Endothelial cell of umbilical vein (primary cell): Measurements from ENCODE around the gene PTGDS. TPM values are rescaled to one million over a fixed set of nuclear protein-coding genes. Genes with fewer than 3 reads are reported as not detected.

Experiments
- BruUV-seq: library from RNA; stranded (reverse); fragments of 400-500 nt; replicated peaks from 2 replicates; lab custom pipeline; 2021; lab: Mats Ljungman, UMichigan
- CTCF ChIA-PET: fragments of 300-600, 350-600 bp; sonication (Branson Sonifier 250); formaldehyde crosslinking; loops from one replicate; lab custom pipeline; 2021; ENCODE audit warnings: antibody characterized with exemption, inconsistent platforms; lab: Charles Lee
- POLR2A ChIA-PET: fragments of 300-600, 350-600 bp; sonication (Branson Sonifier 250); formaldehyde crosslinking; loops from one replicate; lab custom pipeline; 2021; ENCODE audit warnings: antibody characterized with exemption, inconsistent platforms; lab: Charles Lee
- DNase-seq: peaks from one replicate; pipeline ENCODE4 v3.0.0-alpha.2; 2011; ENCODE audit warnings: low read depth, low spot score
- FAIRE-seq: peaks from 2 replicates; lab custom pipeline; 2011; peaks lifted over from hg19 to GRCh38; lab: Jason Lieb, UNC
- H2AFZ ChIP-seq: 2 replicates; pipeline ENCODE4 v1.6.0; 2012; ENCODE audit warnings: low read depth, low read length, control low read depth, inconsistent platforms
- H3K27ac ChIP-seq: 2 replicates; pipeline ENCODE4 v1.5.1; 2011; ENCODE audit warnings: low read depth, mild to moderate bottlenecking, control low read depth, low read length, moderate library complexity; ENCODE audit not compliant: insufficient read depth
- H3K27me3 ChIP-seq, 2 experiments: 2 replicates each; pipeline versions ENCODE4 v1.6.0 to v1.6.1; 2011; ENCODE audit warnings: low read length in 2 of 2, mixed read lengths in 1 of 2; ENCODE audit not compliant: control insufficient read depth in 2 of 2, insufficient read depth in 2 of 2
- H3K36me3 ChIP-seq, 2 experiments: 2 replicates in 1 of 2; 3 replicates in 1 of 2; pipeline ENCODE4 v1.5.1; 2011; ENCODE audit warnings: low read length in 2 of 2, mild to moderate bottlenecking in 1 of 2, moderate library complexity in 1 of 2; ENCODE audit not compliant: control insufficient read depth in 2 of 2, insufficient read depth in 2 of 2; ENCODE audit errors: extremely low read depth in 1 of 2
- H3K4me1 ChIP-seq: 3 replicates; pipeline ENCODE4 v1.5.1; 2011; ENCODE audit warnings: mild to moderate bottlenecking, low read length; ENCODE audit not compliant: control insufficient read depth, insufficient read depth; ENCODE audit errors: extremely low read depth
- H3K4me2 ChIP-seq: 2 replicates; pipeline ENCODE4 v1.6.1; 2011; ENCODE audit warnings: low read length, control low read depth, mixed read lengths; ENCODE audit not compliant: insufficient read depth
- H3K4me3 ChIP-seq, 3 experiments: fragments of 200-600 bp in 1 of 3; sonication (generic), shearing (Covaris generic) in 1 of 3; replicated peaks in 1 of 3; 2 replicates each; pipeline ENCODE4 v1.5.1; 2011 to 2016; ENCODE audit warnings: control low read depth in 3 of 3, low read length in 3 of 3, mild to moderate bottlenecking in 2 of 3, inconsistent platforms in 1 of 3, low read depth in 1 of 3, moderate library complexity in 1 of 3; ENCODE audit not compliant: insufficient read depth in 1 of 3
- H3K79me2 ChIP-seq: 2 replicates; pipeline ENCODE4 v1.6.0; 2012; ENCODE audit warnings: low read length, inconsistent platforms; ENCODE audit not compliant: control insufficient read depth, insufficient read depth
- H3K9ac ChIP-seq: replicated peaks from 2 replicates; pipeline ENCODE3; 2011; ENCODE audit warnings: low read length, control low read depth; ENCODE audit not compliant: insufficient read depth; ENCODE audit errors: extremely low read depth
- H3K9me1 ChIP-seq: replicated peaks from 3 replicates; pipeline ENCODE4 v1.6.0; 2011; ENCODE audit warnings: mild to moderate bottlenecking, low read length; ENCODE audit not compliant: control insufficient read depth, insufficient read depth; ENCODE audit errors: extremely low read depth
- H3K9me3 ChIP-seq: replicated peaks from 2 replicates; pipeline ENCODE4 v1.5.1; 2012; ENCODE audit warnings: low read length, inconsistent platforms; ENCODE audit not compliant: control insufficient read depth, insufficient read depth
- H4K20me1 ChIP-seq: replicated peaks from 2 replicates; pipeline ENCODE3; 2011; ENCODE audit warnings: mild to moderate bottlenecking, low read length; ENCODE audit not compliant: control insufficient read depth, insufficient read depth; ENCODE audit errors: extremely low read depth
- EZH2 ChIP-seq: IDR thresholded peaks from 2 replicates; pipeline ENCODE4 v1.6.1; 2012; ENCODE audit warnings: borderline replicate concordance, low read depth, mild to moderate bottlenecking, moderate library complexity, low read length, inconsistent platforms; ENCODE audit not compliant: severe bottlenecking
- FOS ChIP-seq: IDR thresholded peaks from 2 replicates; pipeline ENCODE4 v1.6.1; 2011; ENCODE audit warnings: mild to moderate bottlenecking, low read length, moderate library complexity, borderline replicate concordance; ENCODE audit not compliant: insufficient read depth
- GATA2 ChIP-seq: IDR thresholded peaks from 2 replicates; pipeline ENCODE4 v1.7.0; 2011; ENCODE audit warnings: low read depth, mild to moderate bottlenecking, moderate library complexity, mixed read lengths, low read length; ENCODE audit not compliant: insufficient read length, insufficient read depth
- JUN ChIP-seq: IDR thresholded peaks from 2 replicates; pipeline ENCODE4 v1.6.1; 2011; ENCODE audit warnings: borderline replicate concordance, low read depth; ENCODE audit not compliant: insufficient read length, insufficient read depth
- MYC ChIP-seq: IDR thresholded peaks from one replicate; pipeline ENCODE4 v1.6.1; 2011; ENCODE audit warnings: mild to moderate bottlenecking, low read depth, low read length
- POLR2A ChIP-seq: IDR thresholded peaks from 2 replicates; pipeline ENCODE4 v1.6.1; 2012; ENCODE audit warnings: low read depth, mild to moderate bottlenecking, control low read depth, low read length
- POLR2AphosphoS5 ChIP-seq: IDR thresholded peaks from 2 replicates; pipeline ENCODE4 v1.6.1; 2012; ENCODE audit warnings: low read depth, mild to moderate bottlenecking, control low read depth, low read length, moderate library complexity; ENCODE audit not compliant: insufficient read depth
- dilution Hi-C: fragments of 300-500 bp; cut with MboI; formaldehyde crosslinking; loops from one replicate; pipeline ENCODE4 v1.15.0; 2019; ENCODE audit warnings: low sequenced_read_pairs; ENCODE audit not compliant: extremely low pct_ligation_motif_present
- intact Hi-C: fragments of 100-400 bp; cut with micrococcal nuclease; formaldehyde crosslinking; loops from one replicate; pipeline ENCODE4 v1.10.0; 2022
- polyA plus RNA-seq, 4 experiments: library from polyadenylated mRNA; depleted of rRNA in 3 of 4; stranded (reverse) in 3 of 4; unstranded in 1 of 4; fragments of >200 nt; gene quantifications; 2 replicates each; pipeline versions ENCODE4 v1.2.1 to v1.2.3, GENCODE V29; 2011 to 2012; ENCODE audit warnings: missing spikeins in 1 of 4
- total RNA-seq: library from RNA; stranded (reverse); gene quantifications from 2 replicates; pipeline ENCODE4 v1.2.3, GENCODE V29; 2021
- TF ChIP-seq, protein P1 (sequence below), 2 donors: IDR thresholded peaks; 1 replicate in 1 of 2; 2 replicates in 1 of 2; pipeline ENCODE4 v1.5.1; 2011; ENCODE audit warnings: low read length in 2 of 2, mild to moderate bottlenecking in 2 of 2, moderate library complexity in 2 of 2, control low read depth in 1 of 2, inconsistent platforms in 1 of 2, low read depth in 1 of 2; ENCODE audit not compliant: insufficient read depth in 1 of 2; ENCODE audit errors: extremely low read depth in 1 of 2
- TF ChIP-seq, protein P2 (sequence below): IDR thresholded peaks from 2 replicates; pipeline ENCODE4 v1.6.1; 2011; ENCODE audit not compliant: insufficient read depth, insufficient read length

PTGDS gene
- total and polyA plus RNA-seq, 2 donors (not counting 3 experiments of a cell fraction or from before 2014, with no cell fraction given) = not detected

DNA sequence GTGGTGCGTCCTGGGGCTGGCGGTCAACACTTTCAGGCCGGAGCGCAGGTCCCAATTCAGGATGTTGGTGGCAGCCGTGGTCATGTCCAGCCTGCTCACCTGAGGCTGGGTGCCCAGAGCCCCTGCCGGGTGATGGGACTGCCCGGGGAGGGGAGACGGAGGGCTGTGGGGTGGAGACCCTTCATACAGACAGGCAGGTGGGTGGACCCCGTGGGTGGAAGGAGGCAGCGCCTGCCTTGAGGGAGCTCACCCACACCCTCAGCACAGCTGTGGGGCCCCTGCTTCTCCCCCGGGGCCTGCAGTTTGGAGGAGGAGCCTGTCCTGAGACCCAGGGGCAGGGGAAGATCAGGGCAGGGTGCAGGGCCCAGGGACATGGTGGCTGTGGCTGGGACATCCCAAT, 6.9 kb upstream of the PTGDS start:
- TF ChIP-seq, protein P1, sequence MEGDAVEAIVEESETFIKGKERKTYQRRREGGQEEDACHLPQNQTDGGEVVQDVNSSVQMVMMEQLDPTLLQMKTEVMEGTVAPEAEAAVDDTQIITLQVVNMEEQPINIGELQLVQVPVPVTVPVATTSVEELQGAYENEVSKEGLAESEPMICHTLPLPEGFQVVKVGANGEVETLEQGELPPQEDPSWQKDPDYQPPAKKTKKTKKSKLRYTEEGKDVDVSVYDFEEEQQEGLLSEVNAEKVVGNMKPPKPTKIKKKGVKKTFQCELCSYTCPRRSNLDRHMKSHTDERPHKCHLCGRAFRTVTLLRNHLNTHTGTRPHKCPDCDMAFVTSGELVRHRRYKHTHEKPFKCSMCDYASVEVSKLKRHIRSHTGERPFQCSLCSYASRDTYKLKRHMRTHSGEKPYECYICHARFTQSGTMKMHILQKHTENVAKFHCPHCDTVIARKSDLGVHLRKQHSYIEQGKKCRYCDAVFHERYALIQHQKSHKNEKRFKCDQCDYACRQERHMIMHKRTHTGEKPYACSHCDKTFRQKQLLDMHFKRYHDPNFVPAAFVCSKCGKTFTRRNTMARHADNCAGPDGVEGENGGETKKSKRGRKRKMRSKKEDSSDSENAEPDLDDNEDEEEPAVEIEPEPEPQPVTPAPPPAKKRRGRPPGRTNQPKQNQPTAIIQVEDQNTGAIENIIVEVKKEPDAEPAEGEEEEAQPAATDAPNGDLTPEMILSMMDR (IDR thresholded peaks at IDR 0.05; ENCODE audit: extremely low read depth in 1 of 2, insufficient read depth in 1 of 2, low read depth in 1 of 2, low read length in 2 of 2) = no peak
- TF ChIP-seq POLR2A = no peak
- TF ChIP-seq EZH2 = no peak
- no peak for TF ChIP-seq MYC
- H3K36me3 ChIP-seq = no peaks in the 10 kb centered on the region
- H4K20me1 ChIP-seq = no peaks in the 10 kb centered on the region
- intact Hi-C loops = no loop called here
- no peak overlapping the region for H2AFZ ChIP-seq
- no peak for DNase-seq
- H3K9me3 ChIP-seq = no peaks in the 10 kb centered on the region
- H3K79me2 ChIP-seq = no peaks in the 10 kb centered on the region
- no peak overlapping the region for H3K27ac ChIP-seq
- no TSS peak for BruUV-seq
- ChIA-PET CTCF (interaction anchor here (1.3 kb wide), 1 partner anchor 59 kb away, joined by 3 read pairs; no protein-coding TSS in a partner anchor), POLR2A (no interaction called here)
- no peaks in the 10 kb centered on the region for H3K4me1 ChIP-seq
- no peak overlapping the region for H3K4me2 ChIP-seq
- dilution Hi-C loops = no loop called here
- H3K9me1 ChIP-seq = no peaks in the 10 kb centered on the region
- H3K27me3 ChIP-seq = no peaks in the 10 kb centered on the region
- no peak overlapping the region for H3K9ac ChIP-seq
- no peak for FAIRE-seq
- H3K4me3 ChIP-seq = no peak overlapping the region

DNA sequence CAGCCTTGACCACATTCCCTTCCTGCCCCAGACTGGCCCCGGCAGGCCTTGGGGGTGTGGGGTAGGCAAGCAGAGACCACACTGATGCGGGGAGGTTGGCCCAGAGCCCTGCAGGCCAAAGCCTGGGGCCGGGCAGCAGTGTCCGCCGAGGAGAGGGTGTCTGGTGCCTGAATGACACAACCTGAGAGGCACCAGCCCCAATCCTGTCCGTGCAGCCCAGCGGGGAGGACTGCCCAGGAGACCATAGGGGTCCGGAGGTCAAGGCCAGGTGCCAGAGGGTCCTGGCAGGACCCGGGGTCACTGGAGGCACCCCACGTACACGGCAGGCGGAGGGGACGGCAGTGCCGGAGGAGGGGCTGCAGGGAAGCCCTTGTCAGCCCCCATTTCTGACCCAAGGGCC, 5.6 kb upstream of the PTGDS start:
- Histone ChIP-seq H3K9me3 (no peaks in the 10 kb centered on the region), H3K27ac (no peak overlapping the region), H3K79me2 (no peaks in the 10 kb centered on the region), H3K4me3 (no peak overlapping the region), H3K36me3 (no peaks in the 10 kb centered on the region), H3K4me2 (no peak overlapping the region), H3K9me1 (no peaks in the 10 kb centered on the region), H3K27me3 (no peaks in the 10 kb centered on the region), H3K9ac (no peak overlapping the region), H3K4me1 (no peaks in the 10 kb centered on the region), H2AFZ (no peak overlapping the region), H4K20me1 (no peaks in the 10 kb centered on the region)
- DNase-seq (no peak), FAIRE-seq (no peak)
- no TSS peak for BruUV-seq
- POLR2A ChIA-PET = no interaction called here
- CTCF ChIA-PET = no interaction called here
- intact Hi-C loops = no loop called here
- no peak for TF ChIP-seq POLR2AphosphoS5
- no peak for TF ChIP-seq FOS
- TF ChIP-seq GATA2 = no peak
- TF ChIP-seq JUN = no peak
- TF ChIP-seq, protein P1 (IDR thresholded peaks at IDR 0.05; ENCODE audit: extremely low read depth in 1 of 2, insufficient read depth in 1 of 2, low read depth in 1 of 2, low read length in 2 of 2) = no peak
- TF ChIP-seq EZH2 = no peak
- no peak for TF ChIP-seq MYC
- TF ChIP-seq, protein P2, sequence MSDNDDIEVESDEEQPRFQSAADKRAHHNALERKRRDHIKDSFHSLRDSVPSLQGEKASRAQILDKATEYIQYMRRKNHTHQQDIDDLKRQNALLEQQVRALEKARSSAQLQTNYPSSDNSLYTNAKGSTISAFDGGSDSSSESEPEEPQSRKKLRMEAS = no peak
- TF ChIP-seq POLR2A = no peak
- dilution Hi-C loops = no loop called here
